ENCODE results near the gene SF1. TPM values are rescaled to one million over a fixed set of nuclear protein-coding genes. Genes with fewer than 3 reads are reported as not detected.
A peak's percentile ranks its signal among the peaks of the same experiment; 100 is the strongest.

SF1 gene
- total RNA-seq, 1 donor from 2014 or later, result 687 TPM

DNA sequence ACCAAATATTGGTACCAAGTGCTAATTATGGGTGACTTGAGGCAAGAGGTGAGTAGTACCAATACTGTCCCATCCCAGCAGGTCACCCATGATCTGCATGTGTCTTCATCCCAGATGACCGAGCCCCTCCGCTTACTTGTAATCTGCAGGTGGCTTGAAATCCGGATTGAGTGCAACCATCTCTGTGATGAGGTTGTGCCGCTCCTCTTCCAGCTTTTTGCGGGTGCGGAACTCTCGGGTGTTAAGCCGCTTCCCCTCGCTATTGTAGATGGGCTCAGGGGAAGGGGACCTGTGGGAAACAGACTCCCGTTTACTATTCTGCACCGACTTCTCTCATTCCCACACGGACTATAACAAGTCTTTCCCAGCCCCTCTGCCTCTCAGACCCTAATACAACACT lies 8.2 kb downstream of the SF1 start:
- TF ChIP-seq CTCF (IDR thresholded peaks at IDR 0.05), result no peak
- Mint-ChIP-seq H3K27ac (peak overlapping the region; percentile 92), H3K4me3 (peak overlapping the region; percentile 28), H3K9me3 (no peaks in the 10 kb centered on the region), H3K36me3 (ENCODE audit: low read depth) (peaks cover 93% of the 10 kb centered on the region), H3K4me1 (peaks cover 90% of the 10 kb centered on the region), H3K27me3 (no peaks in the 10 kb centered on the region)
- intact Hi-C loops (cut with micrococcal nuclease), result loop anchor here (10.0 kb wide), 1 partner anchor 525 kb away; the partner anchor contains the start of genes FKBP2 and PPP1R14B
- DNase-seq (no peak), ATAC-seq (ENCODE audit: low read depth) (no peak)
- ChIA-PET CTCF (interaction anchor here (1.4 to 4.5 kb wide), 4 partner anchors 7 to 321 kb away, joined by 3 to 24 read pairs (median 4); partner anchors contain the start of gene RASGRP2), POLR2A (interaction anchor here (1.6 to 4.1 kb wide), 4 partner anchors 7 to 25 kb away, joined by 4 to 130 read pairs (median 30); partner anchors contain the start of genes PYGM and RASGRP2)

GRCh38 chr11:64769283-64769682 lies 9.1 kb downstream of the SF1 start:
- DNase-seq (no peak), ATAC-seq (ENCODE audit: low read depth) (no peak)
- intact Hi-C loops (cut with micrococcal nuclease), result no loop called here
- H3K4me1 Mint-ChIP-seq, result peaks cover 90% of the 10 kb centered on the region
- ChIA-PET POLR2A (interaction anchor here (2.3 to 3.1 kb wide), 2 partner anchors 9 to 25 kb away, joined by 11 to 24 read pairs; partner anchors contain the start of genes RASGRP2 and SF1), CTCF (interaction anchor here (4.5 kb wide), 1 partner anchor 25 kb away, joined by 24 read pairs; the partner anchor contains the start of gene RASGRP2)
- H3K27ac Mint-ChIP-seq, result peak overlapping the region; percentile 59
- H3K36me3 Mint-ChIP-seq (ENCODE audit: low read depth), result peaks cover 93% of the 10 kb centered on the region
- H3K9me3 Mint-ChIP-seq, result no peaks in the 10 kb centered on the region
- TF ChIP-seq CTCF (IDR thresholded peaks at IDR 0.05), result no peak
- no peak overlapping the region for H3K4me3 Mint-ChIP-seq
- H3K27me3 Mint-ChIP-seq, result no peaks in the 10 kb centered on the region

DNA sequence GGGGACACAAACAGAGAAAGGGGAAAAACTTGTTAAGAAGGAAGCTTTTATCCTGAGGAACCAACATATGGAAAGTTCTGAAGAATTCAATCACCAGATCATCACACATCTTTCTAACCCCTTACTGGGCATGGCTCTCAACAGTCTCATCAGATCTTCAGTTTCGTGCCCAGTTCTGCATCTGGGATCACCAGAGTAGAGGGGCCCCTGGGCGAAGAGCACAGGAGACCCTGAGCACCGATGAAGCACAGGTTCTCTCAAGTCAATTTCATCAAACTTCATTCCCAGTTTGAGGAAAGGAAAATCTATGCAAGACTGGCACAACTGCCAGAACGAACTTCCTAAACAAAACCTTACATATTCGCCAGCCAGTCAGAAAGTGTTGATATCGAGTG lies 10.0 kb downstream of the SF1 start:
- ATAC-seq (ENCODE audit: low read depth) (no peak), DNase-seq (no peak)
- Mint-ChIP-seq H3K4me3 (no peak overlapping the region), H3K27me3 (no peaks in the 10 kb centered on the region), H3K27ac (peak overlapping the region; percentile 85), H3K4me1 (peaks cover 91% of the 10 kb centered on the region), H3K9me3 (no peaks in the 10 kb centered on the region), H3K36me3 (ENCODE audit: low read depth) (peaks cover 93% of the 10 kb centered on the region)
- ChIA-PET CTCF (interaction anchor here (1.0 to 4.5 kb wide), 3 partner anchors 8 to 30 kb away, joined by 3 to 24 read pairs (median 4); partner anchors contain the start of gene RASGRP2), POLR2A (interaction anchor here (0.7 to 3.1 kb wide), 4 partner anchors 10 to 770 kb away, joined by 3 to 24 read pairs (median 7); partner anchors contain the start of genes RASGRP2 and SF1)
- no peak for TF ChIP-seq CTCF (IDR thresholded peaks at IDR 0.05)
- intact Hi-C loops (cut with micrococcal nuclease), result no loop called here

DNA sequence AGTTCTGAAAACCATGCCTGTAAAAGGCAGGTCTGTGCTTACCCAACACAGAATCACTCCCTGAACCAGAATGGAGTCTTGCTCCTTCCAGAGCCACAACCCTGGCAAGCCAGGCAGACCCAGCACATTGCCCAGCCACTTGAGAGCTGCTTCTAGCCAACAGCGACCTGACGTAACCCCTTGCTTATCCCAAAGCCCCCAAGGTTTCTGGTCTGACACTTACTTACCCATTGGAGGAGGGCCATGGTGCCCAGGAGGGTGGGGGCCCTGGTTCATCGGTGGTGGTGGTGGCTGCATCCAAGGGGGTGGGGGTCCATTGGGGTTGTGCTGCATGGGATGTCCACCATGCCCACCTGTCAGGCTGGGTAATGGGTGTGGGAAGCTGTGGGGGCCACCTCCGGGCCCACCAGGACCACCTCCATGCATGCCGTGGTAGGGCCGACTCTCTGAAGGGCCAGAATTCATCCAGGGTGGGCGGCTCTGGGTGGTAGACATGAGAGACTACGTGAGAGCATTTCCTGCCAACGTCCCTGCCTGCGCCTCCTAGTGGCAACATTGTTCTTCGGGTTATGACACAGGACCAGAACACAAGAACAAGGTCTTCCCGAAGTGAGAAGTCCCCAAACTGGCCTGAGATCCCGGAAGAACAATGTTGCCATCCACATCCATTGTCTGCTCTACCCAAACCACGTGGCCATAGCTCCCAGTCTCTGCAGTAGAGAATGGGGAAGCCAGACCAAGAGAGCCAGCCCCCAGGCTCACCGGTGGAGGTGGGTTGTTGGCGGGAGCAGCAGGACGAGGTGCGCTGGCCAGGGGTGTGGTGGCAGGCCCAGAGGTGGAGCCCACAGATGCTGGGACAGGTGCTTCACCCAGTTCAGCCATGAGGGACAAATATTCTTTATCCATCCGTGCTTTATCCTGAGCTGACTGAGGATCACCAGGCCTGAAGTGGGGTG lies 10.7 kb downstream of the SF1 start:
- Mint-ChIP-seq H3K27ac (peak overlapping the region; percentile 85), H3K4me1 (peaks cover 91% of the 10 kb centered on the region), H3K9me3 (no peaks in the 10 kb centered on the region), H3K27me3 (no peaks in the 10 kb centered on the region), H3K4me3 (peak overlapping the region; percentile 11), H3K36me3 (ENCODE audit: low read depth) (peaks cover 92% of the 10 kb centered on the region)
- ChIA-PET POLR2A (interaction anchor here (0.7 to 3.1 kb wide), 4 partner anchors 11 to 771 kb away, joined by 3 to 24 read pairs (median 7); partner anchors contain the start of genes RASGRP2 and SF1), CTCF (interaction anchor here (1.0 to 4.5 kb wide), 3 partner anchors 9 to 30 kb away, joined by 3 to 24 read pairs (median 4); partner anchors contain the start of gene RASGRP2)
- peak; percentile 82 for TF ChIP-seq CTCF (IDR thresholded peaks at IDR 0.05)
- ATAC-seq (ENCODE audit: low read depth) (no peak), DNase-seq (peak; percentile 60)
- intact Hi-C loops (cut with micrococcal nuclease), result loop anchor here (1.0 kb wide), 2 partner anchors 24 to 79 kb away; no protein-coding TSS in a partner anchor

Data from activated B cell treated with CpG ODN at 0.5 μM for 24 hours (primary cell).